ENCODE data around the gene AADACL4. TPM values are rescaled to one million over a fixed set of nuclear protein-coding genes. Genes with fewer than 3 reads are reported as not detected.
A peak's percentile ranks its signal among the peaks of the same experiment; 100 is the strongest.

The AADACL4 gene
- total and polyA plus RNA-seq, 3 donors from 2014 or later = 0.66 TPM; not detected in 2

DNA sequence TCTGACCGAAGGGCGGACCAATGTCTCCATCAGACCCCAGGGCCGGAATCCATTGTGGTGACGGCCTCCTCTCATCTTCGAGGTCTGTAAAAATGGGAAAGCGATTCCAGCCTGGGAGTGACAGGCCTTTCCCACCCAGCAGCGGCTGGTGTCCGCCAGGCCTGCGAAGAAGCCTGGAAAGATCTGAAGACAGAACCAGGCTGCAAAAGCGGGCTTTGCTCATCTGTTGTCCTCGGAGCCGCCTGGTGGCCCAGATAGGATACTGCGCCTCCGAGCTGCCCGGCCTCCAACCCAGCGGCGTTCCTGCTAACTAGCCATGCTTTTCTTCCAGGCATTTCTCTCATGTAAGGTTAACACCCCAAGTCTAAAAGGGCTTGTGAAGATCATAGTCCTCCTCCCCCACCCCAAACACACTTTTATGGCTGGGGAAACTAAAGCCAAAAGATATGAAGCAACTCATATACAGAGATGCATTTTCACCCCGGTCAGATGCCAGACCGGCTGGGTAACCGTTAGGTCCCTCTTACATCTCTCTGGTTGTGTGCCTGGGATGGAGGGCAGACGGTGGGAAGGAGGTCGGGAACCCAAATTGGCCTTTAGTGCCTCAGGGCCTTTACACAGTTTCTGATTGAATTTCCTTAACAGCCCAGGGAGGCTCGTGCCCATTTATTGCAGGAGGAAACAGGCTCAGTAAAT lies 23.9 kb upstream of the AADACL4 start:
- no peak for TF ChIP-seq POLR2A (IDR thresholded peaks at IDR 0.05)
- TF ChIP-seq, protein P1, sequence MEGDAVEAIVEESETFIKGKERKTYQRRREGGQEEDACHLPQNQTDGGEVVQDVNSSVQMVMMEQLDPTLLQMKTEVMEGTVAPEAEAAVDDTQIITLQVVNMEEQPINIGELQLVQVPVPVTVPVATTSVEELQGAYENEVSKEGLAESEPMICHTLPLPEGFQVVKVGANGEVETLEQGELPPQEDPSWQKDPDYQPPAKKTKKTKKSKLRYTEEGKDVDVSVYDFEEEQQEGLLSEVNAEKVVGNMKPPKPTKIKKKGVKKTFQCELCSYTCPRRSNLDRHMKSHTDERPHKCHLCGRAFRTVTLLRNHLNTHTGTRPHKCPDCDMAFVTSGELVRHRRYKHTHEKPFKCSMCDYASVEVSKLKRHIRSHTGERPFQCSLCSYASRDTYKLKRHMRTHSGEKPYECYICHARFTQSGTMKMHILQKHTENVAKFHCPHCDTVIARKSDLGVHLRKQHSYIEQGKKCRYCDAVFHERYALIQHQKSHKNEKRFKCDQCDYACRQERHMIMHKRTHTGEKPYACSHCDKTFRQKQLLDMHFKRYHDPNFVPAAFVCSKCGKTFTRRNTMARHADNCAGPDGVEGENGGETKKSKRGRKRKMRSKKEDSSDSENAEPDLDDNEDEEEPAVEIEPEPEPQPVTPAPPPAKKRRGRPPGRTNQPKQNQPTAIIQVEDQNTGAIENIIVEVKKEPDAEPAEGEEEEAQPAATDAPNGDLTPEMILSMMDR (IDR thresholded peaks at IDR 0.05) = peak; percentile 90 to 97 (median 95)
- WGBS, 2 donors = 15 to 21% methylated on average over 14 to 23 of the region's 23 CpGs
- no peaks in the 10 kb centered on the region for H3K9me3 ChIP-seq
- no peaks in the 10 kb centered on the region for H3K36me3 ChIP-seq (ENCODE audit: low read depth, missing control alignments)
- peak overlapping the region in 1 of 2 donors; percentile 70 for H3K4me3 ChIP-seq
- H3K27ac ChIP-seq = peak overlapping the region; percentile 43 to 68
- intact Hi-C loops (cut with DNase I; ENCODE audit: low total_unique reads) = loop anchor here (10.0 kb wide), 2 partner anchors 215 to 305 kb away; no protein-coding TSS in a partner anchor
- H3K4me1 ChIP-seq = peaks cover 29% of the 10 kb centered on the region
- H3K27me3 ChIP-seq = no peaks in the 10 kb centered on the region
- peak; percentile 93 for DNase-seq

DNA sequence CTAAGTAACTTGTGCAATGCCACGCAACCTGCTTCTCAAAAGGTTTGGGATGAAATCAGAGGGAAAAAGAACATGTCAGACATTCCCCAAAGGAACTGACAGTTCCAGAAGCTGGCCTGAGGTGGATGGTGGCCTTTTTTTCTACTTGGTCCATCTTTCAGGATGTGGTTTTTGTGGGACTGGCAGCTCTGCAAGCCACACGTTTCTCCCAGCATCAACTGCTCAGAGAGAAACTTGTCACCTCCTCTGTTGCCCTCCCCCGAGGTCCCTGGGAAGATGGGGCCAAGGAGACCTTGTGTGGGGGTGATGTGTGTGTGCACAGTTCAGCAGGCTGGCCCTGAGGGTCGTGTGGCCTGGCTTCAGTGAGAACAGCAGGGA lies 23.4 kb upstream of the AADACL4 start:
- no peak for DNase-seq
- H3K27ac ChIP-seq = no peak overlapping the region
- no peaks in the 10 kb centered on the region for H3K27me3 ChIP-seq
- H3K4me3 ChIP-seq = no peak overlapping the region
- H3K4me1 ChIP-seq = peaks cover 24% of the 10 kb centered on the region
- intact Hi-C loops (cut with DNase I; ENCODE audit: low total_unique reads) = loop anchor here (10.0 kb wide), 1 partner anchor 306 kb away; no protein-coding TSS in a partner anchor
- H3K36me3 ChIP-seq (ENCODE audit: low read depth, missing control alignments) = no peaks in the 10 kb centered on the region
- 38 to 46% methylated on average over 4 of the region's 4 CpGs for WGBS, 2 donors
- no peaks in the 10 kb centered on the region for H3K9me3 ChIP-seq
- TF ChIP-seq, protein P1 (IDR thresholded peaks at IDR 0.05) = no peak
- no peak for TF ChIP-seq POLR2A (IDR thresholded peaks at IDR 0.05)

DNA sequence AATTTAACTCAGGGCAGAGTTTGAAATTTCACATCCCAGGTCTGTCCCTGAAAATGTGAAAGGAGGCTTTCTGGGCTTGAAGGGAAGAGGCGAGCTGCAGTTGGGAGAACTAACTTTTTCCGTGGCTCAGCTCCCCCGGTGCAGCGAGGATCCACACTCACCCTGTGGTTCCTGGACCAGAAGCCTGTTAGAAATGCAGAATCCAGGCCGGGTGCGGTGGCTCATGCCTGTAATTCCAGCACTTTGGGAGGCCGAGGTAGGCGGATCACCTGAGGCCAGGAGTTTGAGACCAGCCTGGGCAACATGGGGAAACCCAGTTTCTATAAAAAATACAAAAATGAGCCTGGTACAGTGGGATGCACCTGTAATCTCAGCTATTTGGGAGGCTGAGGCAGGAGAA lies 23.0 kb upstream of the AADACL4 start:
- Histone ChIP-seq H3K27ac (no peak overlapping the region), H3K27me3 (no peaks in the 10 kb centered on the region), H3K4me1 (peaks cover 19% of the 10 kb centered on the region), H3K4me3 (no peak overlapping the region), H3K36me3 (ENCODE audit: low read depth, missing control alignments) (no peaks in the 10 kb centered on the region), H3K9me3 (no peaks in the 10 kb centered on the region)
- no peak for TF ChIP-seq POLR2A (IDR thresholded peaks at IDR 0.05)
- TF ChIP-seq, protein P1 (IDR thresholded peaks at IDR 0.05) = no peak
- DNase-seq = no peak
- intact Hi-C loops (cut with DNase I; ENCODE audit: low total_unique reads) = loop anchor here (10.0 kb wide), 1 partner anchor 306 kb away; no protein-coding TSS in a partner anchor
- WGBS, 2 donors = 87 to 89% methylated on average over 8 of the region's 8 CpGs

DNA sequence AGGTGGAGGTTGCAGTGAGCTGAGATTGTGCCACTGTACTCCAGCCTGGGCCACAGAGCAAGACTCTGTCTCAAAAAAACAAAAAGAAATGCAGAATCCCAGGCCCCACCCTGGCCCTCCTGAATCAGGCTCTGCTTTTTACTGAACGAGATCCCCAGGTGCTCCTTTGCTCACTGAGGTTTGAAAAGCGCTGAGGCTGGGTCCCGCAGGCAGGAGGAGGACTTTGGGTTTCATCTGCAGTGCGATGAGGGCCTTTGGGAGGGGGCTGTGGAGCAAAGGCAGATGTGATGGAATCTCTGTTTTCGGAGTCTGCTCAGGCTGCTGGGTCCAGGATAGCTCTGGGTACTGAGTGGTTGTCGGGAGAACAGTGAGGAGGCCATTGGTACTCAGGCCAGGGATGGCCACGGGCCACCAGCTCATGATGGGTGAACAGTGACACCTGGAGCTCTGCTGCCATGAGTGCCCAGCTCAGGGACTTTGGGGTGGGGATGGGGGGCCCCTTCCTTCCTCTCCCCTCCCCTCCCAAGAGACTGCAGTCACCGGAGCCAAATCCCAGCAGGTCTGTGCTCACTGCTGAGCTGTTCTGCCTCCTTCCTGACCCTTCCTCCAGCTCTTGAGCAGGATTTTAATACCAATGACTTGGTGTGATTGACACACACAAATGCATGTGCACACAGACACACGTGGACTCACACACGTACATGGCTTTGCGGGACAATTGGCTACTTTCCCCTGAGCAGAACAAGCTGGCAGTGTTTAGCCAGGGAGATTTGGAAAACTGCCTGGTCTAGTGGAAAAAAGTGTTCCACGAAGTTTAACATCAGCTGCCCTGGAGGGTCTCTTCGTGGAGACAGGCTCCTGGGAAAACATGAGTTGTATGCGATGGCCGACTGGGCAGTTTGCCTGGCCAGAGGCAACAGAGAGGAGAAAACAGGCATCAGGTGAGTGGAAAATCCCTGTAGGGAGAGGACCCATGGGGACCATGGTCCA lies 22.2 kb upstream of the AADACL4 start:
- no peaks in the 10 kb centered on the region for H3K9me3 ChIP-seq
- no peak overlapping the region for H3K4me3 ChIP-seq
- DNase-seq = no peak
- no peak for TF ChIP-seq POLR2A (IDR thresholded peaks at IDR 0.05)
- TF ChIP-seq, protein P1 (IDR thresholded peaks at IDR 0.05) = no peak
- intact Hi-C loops (cut with DNase I; ENCODE audit: low total_unique reads) = loop anchor here (10.0 kb wide), 1 partner anchor 307 kb away; no protein-coding TSS in a partner anchor
- WGBS, 2 donors = 45 to 65% methylated on average over 8 to 15 of the region's 15 CpGs
- no peaks in the 10 kb centered on the region for H3K36me3 ChIP-seq (ENCODE audit: low read depth, missing control alignments)
- H3K27ac ChIP-seq = no peak overlapping the region
- peaks cover 12% of the 10 kb centered on the region for H3K4me1 ChIP-seq
- H3K27me3 ChIP-seq = no peaks in the 10 kb centered on the region
